ENCODE measurements around the gene GPR108. TPM values are rescaled to one million over a fixed set of nuclear protein-coding genes. Genes with fewer than 3 reads are reported as not detected.

The GPR108 gene
- total and polyA plus RNA-seq, 12 donors = 61.8 to 193 (median 123) TPM

DNA sequence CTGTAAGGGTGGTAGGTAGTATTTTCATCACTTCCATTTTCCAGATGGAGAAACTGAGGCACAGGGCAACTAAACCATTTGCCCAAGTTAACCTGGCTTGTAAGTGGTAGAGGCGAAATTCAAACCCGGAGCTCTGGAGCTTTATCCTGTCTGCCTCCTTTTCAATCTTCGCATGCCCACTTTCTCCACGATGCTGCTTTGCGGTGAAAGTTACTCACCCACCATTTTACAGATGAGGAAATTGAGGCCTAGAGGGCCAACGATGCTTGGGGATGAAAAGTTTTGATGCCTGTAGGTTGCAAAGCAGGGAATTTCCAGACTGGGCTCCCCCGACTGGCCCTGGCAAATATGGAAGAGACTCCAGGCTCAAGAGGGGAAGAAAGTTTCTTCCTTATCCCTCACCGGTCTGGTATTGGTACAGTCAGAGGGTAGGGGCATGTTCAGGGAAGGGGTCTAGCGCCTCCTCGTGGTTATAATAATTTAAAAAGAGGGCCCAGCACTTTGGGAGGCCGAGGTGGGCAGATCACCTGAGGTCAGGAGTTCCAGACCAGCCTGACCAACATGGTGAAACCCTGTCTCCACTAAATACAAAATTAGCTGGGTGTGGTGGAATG is 31.7 kb upstream of the GPR108 start:
- no peak for DNase-seq
- 53 to 63% (median 59%) methylated on average over 10 to 11 of the region's 11 CpGs for WGBS, 4 donors
- no peaks in the 10 kb centered on the region for H3K9me3 ChIP-seq (replicated peaks in 1 of 3)
- H3K36me3 ChIP-seq (replicated peaks in 1 of 2) = no peaks in the 10 kb centered on the region
- no peak for TF ChIP-seq POLR2A (IDR thresholded peaks at IDR 0.05)
- TF ChIP-seq, protein P1, sequence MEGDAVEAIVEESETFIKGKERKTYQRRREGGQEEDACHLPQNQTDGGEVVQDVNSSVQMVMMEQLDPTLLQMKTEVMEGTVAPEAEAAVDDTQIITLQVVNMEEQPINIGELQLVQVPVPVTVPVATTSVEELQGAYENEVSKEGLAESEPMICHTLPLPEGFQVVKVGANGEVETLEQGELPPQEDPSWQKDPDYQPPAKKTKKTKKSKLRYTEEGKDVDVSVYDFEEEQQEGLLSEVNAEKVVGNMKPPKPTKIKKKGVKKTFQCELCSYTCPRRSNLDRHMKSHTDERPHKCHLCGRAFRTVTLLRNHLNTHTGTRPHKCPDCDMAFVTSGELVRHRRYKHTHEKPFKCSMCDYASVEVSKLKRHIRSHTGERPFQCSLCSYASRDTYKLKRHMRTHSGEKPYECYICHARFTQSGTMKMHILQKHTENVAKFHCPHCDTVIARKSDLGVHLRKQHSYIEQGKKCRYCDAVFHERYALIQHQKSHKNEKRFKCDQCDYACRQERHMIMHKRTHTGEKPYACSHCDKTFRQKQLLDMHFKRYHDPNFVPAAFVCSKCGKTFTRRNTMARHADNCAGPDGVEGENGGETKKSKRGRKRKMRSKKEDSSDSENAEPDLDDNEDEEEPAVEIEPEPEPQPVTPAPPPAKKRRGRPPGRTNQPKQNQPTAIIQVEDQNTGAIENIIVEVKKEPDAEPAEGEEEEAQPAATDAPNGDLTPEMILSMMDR (IDR thresholded peaks at IDR 0.05) = peak; percentile 15 to 35 (median 26)
- intact Hi-C loops (cut with DNase I) = no loop called here
- no peak overlapping the region for H3K27ac ChIP-seq
- H3K4me1 ChIP-seq (replicated peaks in 1 of 2) = peaks cover 6 to 11% of the 10 kb centered on the region in 2 donors
- no peaks in the 10 kb centered on the region for H3K27me3 ChIP-seq
- H3K4me3 ChIP-seq = no peak overlapping the region

DNA sequence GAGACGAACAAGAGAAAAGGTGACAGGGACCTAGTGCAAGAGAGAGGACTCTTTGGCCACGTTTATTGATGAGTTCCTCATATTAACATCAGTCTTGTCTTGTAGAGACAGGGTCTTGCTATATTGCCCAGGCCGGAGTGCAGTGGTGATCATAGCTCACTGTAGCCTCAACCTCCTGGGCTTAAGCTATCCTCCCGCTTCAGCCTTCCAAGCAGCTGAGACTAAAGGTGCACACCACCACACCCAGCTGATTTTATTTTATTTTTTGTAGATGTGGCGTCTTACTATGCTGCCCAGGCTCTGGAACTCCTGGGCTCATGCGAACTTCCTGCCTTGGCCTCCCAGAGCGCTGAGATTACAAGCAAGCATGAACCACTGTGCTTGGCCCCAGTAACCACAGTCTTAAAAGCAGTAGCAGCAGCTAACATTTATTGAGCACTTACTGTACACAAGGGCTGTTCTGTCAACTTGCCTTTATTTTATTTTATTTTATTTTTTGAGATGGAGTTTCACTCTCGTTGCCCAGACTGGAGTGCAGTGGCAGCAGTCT is 30.9 kb upstream of the GPR108 start:
- Histone ChIP-seq H3K27me3 (no peaks in the 10 kb centered on the region), H3K36me3 (replicated peaks in 1 of 2) (no peaks in the 10 kb centered on the region), H3K4me1 (replicated peaks in 1 of 2) (peaks cover 6 to 11% of the 10 kb centered on the region in 2 donors), H3K4me3 (no peak overlapping the region), H3K27ac (no peak overlapping the region), H3K9me3 (replicated peaks in 1 of 3) (no peaks in the 10 kb centered on the region)
- WGBS, 4 donors = 61 to 73% (median 70%) methylated on average over 8 of the region's 8 CpGs
- DNase-seq = no peak
- intact Hi-C loops (cut with DNase I) = no loop called here
- TF ChIP-seq, protein P1 (IDR thresholded peaks at IDR 0.05) = no peak
- TF ChIP-seq POLR2A (IDR thresholded peaks at IDR 0.05) = no peak

DNA sequence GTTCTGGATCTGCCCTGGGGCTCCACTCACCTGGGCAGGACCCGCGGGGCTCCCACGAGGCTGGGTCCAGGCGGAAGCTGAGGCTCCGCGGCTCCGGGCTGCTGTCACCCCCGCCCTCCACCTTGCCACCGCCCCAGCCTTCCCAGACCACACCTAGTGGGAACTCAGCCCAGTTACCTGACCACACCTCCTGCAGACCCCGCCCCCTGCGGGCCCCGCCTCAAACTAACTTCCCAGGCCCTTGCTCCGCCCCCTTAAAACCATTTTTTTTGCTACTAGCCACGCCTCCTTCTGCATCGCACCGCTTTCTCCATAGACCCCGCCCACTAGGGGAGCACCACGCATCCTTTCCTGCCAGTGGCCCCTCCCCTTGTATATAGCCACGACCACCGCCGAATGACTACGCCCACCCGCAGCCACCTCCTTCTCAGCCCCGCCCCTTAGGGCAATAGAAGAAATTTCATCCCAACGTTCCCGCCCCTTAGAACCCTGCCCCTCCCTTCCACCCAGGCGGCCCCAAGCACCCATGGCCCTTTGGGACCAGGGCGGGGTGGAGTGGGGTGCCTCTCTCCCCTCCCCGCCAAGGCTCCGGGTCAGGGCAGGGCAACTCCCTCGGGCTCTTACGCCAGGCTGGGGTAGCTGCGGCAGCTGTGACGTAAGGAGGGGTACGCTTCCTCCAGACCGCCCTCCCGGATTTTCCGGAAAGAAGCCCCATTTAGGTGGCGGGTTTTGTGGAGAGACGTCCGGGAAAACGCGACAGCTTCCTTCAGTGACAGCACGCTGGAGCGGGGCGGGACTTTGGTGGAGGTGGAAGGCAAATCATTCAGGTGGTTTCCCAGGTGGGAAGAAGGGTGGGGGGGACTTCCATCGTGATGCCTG is 30.2 kb upstream of the GPR108 start, which contains the start of gene SH2D3A:
Gene SH2D3A (minus strand): TSS at position 79 of the 879 bp plus-strand sequence. CDS start 3,687 bp downstream, outside the sequence.
- no peak for TF ChIP-seq POLR2A (IDR thresholded peaks at IDR 0.05)
- TF ChIP-seq, protein P1 (IDR thresholded peaks at IDR 0.05) = no peak
- Histone ChIP-seq H3K4me3 (peak within 1 kb of the TSS in 1 of 4 donors; percentile 11), H3K9me3 (replicated peaks in 1 of 3) (no peaks in the 10 kb centered on the region), H3K4me1 (replicated peaks in 1 of 2) (peaks cover 6 to 11% of the 10 kb centered on the region in 2 donors), H3K36me3 (replicated peaks in 1 of 2) (no peaks in the 10 kb centered on the region), H3K27me3 (no peaks in the 10 kb centered on the region), H3K27ac (no peak within 1 kb of the TSS)
- intact Hi-C loops (cut with DNase I) = no loop called here
- DNase-seq = peak in 6 of 7 donors; percentile 42 to 71 (median 64)
- WGBS, 4 donors = 4 to 7% (median 5%) methylated on average over 25 to 47 of the region's 47 CpGs

DNA sequence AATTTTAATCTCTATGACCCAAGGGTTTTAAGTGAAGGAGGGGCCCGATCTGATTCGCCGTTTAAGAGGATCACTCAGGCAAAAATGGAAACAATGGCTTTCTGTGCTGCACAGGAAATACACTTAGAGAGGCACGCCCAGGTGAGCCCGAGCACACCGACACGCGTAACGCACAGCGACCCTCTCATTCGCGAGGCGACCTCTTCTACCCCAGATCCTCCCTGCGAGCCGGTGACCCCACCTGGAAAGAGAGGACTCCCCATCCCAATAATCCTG is 29.6 kb upstream of the GPR108 start:
- Histone ChIP-seq H3K4me3 (peak overlapping the region in 1 of 4 donors; percentile 11), H3K9me3 (replicated peaks in 1 of 3) (no peaks in the 10 kb centered on the region), H3K27me3 (no peaks in the 10 kb centered on the region), H3K27ac (no peak overlapping the region), H3K4me1 (replicated peaks in 1 of 2) (peaks cover 6 to 11% of the 10 kb centered on the region in 2 donors), H3K36me3 (replicated peaks in 1 of 2) (no peaks in the 10 kb centered on the region)
- DNase-seq = no peak
- WGBS, 4 donors = 0 to 7% (median 4%) methylated on average over 7 to 15 of the region's 15 CpGs
- TF ChIP-seq POLR2A (IDR thresholded peaks at IDR 0.05) = no peak
- TF ChIP-seq, protein P1 (IDR thresholded peaks at IDR 0.05) = no peak
- intact Hi-C loops (cut with DNase I) = no loop called here

All from adrenal gland (tissue), 12 donors.